Measurements from ENCODE around the gene C1orf52. TPM values are rescaled to one million over a fixed set of nuclear protein-coding genes. Genes with fewer than 3 reads are reported as not detected.

The C1orf52 gene
- total and polyA plus RNA-seq, 9 of the 15 experiments (the other 6 are each of a cell fraction or from before 2014, with no cell fraction given), result 17.0 to 38.5 (median 33.0) TPM

GRCh38 chr1:85223334-85223733 lies 36.1 kb downstream of the C1orf52 start (continued):
- TF ChIP-seq, protein P1, sequence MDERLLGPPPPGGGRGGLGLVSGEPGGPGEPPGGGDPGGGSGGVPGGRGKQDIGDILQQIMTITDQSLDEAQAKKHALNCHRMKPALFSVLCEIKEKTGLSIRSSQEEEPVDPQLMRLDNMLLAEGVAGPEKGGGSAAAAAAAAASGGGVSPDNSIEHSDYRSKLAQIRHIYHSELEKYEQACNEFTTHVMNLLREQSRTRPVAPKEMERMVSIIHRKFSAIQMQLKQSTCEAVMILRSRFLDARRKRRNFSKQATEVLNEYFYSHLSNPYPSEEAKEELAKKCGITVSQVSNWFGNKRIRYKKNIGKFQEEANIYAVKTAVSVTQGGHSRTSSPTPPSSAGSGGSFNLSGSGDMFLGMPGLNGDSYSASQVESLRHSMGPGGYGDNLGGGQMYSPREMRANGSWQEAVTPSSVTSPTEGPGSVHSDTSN (CRISPR knock-in tag; IDR thresholded peaks at IDR 0.05; ENCODE audit: low read depth), result no peak
- TF ChIP-seq, protein P1 (tag; conservative IDR thresholded peaks at IDR 0.05; ENCODE audit: low read depth), result peak; percentile 61
- TF ChIP-seq PURB (CRISPR knock-in tag; IDR thresholded peaks at IDR 0.05; ENCODE audit: low read depth), result no peak
- TF ChIP-seq, protein P2, sequence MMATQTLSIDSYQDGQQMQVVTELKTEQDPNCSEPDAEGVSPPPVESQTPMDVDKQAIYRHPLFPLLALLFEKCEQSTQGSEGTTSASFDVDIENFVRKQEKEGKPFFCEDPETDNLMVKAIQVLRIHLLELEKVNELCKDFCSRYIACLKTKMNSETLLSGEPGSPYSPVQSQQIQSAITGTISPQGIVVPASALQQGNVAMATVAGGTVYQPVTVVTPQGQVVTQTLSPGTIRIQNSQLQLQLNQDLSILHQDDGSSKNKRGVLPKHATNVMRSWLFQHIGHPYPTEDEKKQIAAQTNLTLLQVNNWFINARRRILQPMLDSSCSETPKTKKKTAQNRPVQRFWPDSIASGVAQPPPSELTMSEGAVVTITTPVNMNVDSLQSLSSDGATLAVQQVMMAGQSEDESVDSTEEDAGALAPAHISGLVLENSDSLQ (IDR thresholded peaks at IDR 0.05), result peak; percentile 52; the same call in 1 of the 2 replicates
- TF ChIP-seq RAD51 (IDR thresholded peaks at IDR 0.05; ENCODE audit: borderline replicate concordance, low read depth), result peak; percentile 43; the same call in 1 of the 2 replicates

DNA sequence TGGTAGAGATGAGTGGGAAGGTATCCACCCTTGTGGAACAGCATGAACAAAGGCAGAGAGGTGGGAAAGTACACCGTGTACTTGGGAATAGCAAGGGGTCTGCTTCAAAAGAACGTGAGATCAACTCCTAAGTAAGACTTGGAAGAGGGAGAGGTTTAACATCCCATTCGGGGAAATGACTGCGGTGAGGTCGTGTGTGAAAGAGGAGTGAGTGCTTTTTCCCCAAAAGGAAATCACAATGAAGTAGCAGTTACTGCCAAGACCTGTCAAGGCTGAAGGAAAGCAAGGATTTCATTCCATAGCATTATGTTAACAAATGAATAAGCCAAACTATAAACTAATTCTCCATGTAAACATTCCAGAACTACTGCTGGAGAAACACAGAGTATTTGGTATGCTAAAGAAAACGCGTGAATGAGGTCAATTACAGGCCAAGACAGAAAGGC lies 38.7 kb downstream of the C1orf52 start:
- in situ Hi-C loops (cut with MboI) (no loop called here), intact Hi-C loops (cut with micrococcal nuclease) (no loop called here)
- ATAC-seq, result no peak
- peaks cover 24 to 49% of the 10 kb centered on the region in 2 experiments for H3K4me1 ChIP-seq (replicated peaks in 1 of 2; ENCODE audit: control insufficient read depth in 2 of 2, insufficient read depth in 2 of 2, low read length in 2 of 2)
- 5% methylated on average over 7 of the region's 7 CpGs for WGBS (ENCODE audit: insufficient coverage, low coverage, missing lambda C conversion rate)
- no peak for DNase-seq (ENCODE audit: extremely low read depth in 1 of 4, low spot score in 3 of 4)
- H3K27me3 ChIP-seq (ENCODE audit: control insufficient read depth in 2 of 2, insufficient read depth in 2 of 2, low read length in 2 of 2), result no peaks in the 10 kb centered on the region
- H4K20me1 ChIP-seq (replicated peaks; ENCODE audit: control insufficient read depth, insufficient read depth, low read length), result no peaks in the 10 kb centered on the region
- no peak overlapping the region for H3K27ac ChIP-seq (ENCODE audit: extremely low read depth, low read depth, low read length)
- TF ChIP-seq UBTF (IDR thresholded peaks at IDR 0.05; ENCODE audit: borderline replicate concordance in 1 of 2, low read depth in 2 of 2, low read length in 2 of 2), result 0 out of 4 replicates have a peak, but pooled peaks of 1 of the 2 experiments have one; percentile 18
- TF ChIP-seq SIRT6 (IDR thresholded peaks at IDR 0.05; ENCODE audit: low read depth, low read length), result no peak
- TF ChIP-seq TEAD2 (tag; IDR thresholded peaks at IDR 0.05), result peak; percentile 6; the same call in 1 of the 2 replicates
- no peaks in the 10 kb centered on the region for H3K9me3 ChIP-seq (replicated peaks; ENCODE audit: control insufficient read depth, insufficient read depth, low read depth, low read length)
- H3K4me2 ChIP-seq (ENCODE audit: insufficient read depth, low read length), result no peak overlapping the region
- no peaks in the 10 kb centered on the region for H3K9me1 ChIP-seq (ENCODE audit: control insufficient read depth, insufficient read depth, low read length)
- ChIA-PET CTCF (ENCODE audit: low intra/inter-chr PET ratio) (no interaction called here), POLR2A (interaction anchor here (1.4 kb wide), 1 partner anchor 19 kb away, joined by 3 read pairs; no protein-coding TSS in a partner anchor)
- H3K79me2 ChIP-seq (ENCODE audit: control insufficient read depth, insufficient read depth, low read length), result no peaks in the 10 kb centered on the region
- H3K4me3 ChIP-seq, result no peak overlapping the region
- peak overlapping the region; percentile 49 for H2AFZ ChIP-seq (ENCODE audit: low read depth, low read length)
- FAIRE-seq, result no peak
- no TSS peak for BruUV-seq (replicated peaks)
- H3K36me3 ChIP-seq (ENCODE audit: control insufficient read depth, insufficient read depth, low read length), result no peaks in the 10 kb centered on the region
- no peak overlapping the region for H3K9ac ChIP-seq (ENCODE audit: insufficient read depth in 1 of 2, low read depth in 2 of 2, low read length in 2 of 2)
